Nephron (organoid): Measurements from ENCODE around the gene TNNC2.
A peak's percentile ranks its signal among the peaks of the same experiment; 100 is the strongest.

Experiments
- H3K27ac Mint-ChIP-seq, 3 experiments: 2 replicates each; pipeline ENCODE4 v1.8.0; 2020; ENCODE audit warnings: mixed read lengths in 3 of 3, mild to moderate bottlenecking in 2 of 3, moderate library complexity in 1 of 3
- H3K27me3 Mint-ChIP-seq: 2 replicates; pipeline ENCODE4 v1.8.0; 2021; ENCODE audit warnings: low read depth, mild to moderate bottlenecking, moderate library complexity, mixed read lengths
- H3K36me3 Mint-ChIP-seq: 2 replicates; pipeline ENCODE4 v1.8.0; 2020; ENCODE audit warnings: low read depth, mixed read lengths
- H3K4me1 Mint-ChIP-seq: 2 replicates; pipeline ENCODE4 v1.8.0; 2020; ENCODE audit warnings: mixed read lengths
- H3K4me3 Mint-ChIP-seq, 3 experiments: 2 replicates each; pipeline ENCODE4 v1.8.0; 2020; ENCODE audit warnings: mild to moderate bottlenecking in 3 of 3, mixed read lengths in 3 of 3, moderate library complexity in 2 of 3
- H3K9me3 Mint-ChIP-seq: 2 replicates; pipeline ENCODE4 v1.8.0; 2020; ENCODE audit warnings: mixed read lengths
- TF ChIP-seq, protein P1 (sequence below), 3 experiments: fragments of 200-600 bp; sonication (generic); IDR thresholded peaks; one replicate each; pipeline ENCODE4 v1.5.0; 2021; ENCODE audit warnings: antibody characterized with exemption in 3 of 3; ENCODE audit not compliant: unreplicated experiment in 3 of 3

The TNNC2 gene

DNA sequence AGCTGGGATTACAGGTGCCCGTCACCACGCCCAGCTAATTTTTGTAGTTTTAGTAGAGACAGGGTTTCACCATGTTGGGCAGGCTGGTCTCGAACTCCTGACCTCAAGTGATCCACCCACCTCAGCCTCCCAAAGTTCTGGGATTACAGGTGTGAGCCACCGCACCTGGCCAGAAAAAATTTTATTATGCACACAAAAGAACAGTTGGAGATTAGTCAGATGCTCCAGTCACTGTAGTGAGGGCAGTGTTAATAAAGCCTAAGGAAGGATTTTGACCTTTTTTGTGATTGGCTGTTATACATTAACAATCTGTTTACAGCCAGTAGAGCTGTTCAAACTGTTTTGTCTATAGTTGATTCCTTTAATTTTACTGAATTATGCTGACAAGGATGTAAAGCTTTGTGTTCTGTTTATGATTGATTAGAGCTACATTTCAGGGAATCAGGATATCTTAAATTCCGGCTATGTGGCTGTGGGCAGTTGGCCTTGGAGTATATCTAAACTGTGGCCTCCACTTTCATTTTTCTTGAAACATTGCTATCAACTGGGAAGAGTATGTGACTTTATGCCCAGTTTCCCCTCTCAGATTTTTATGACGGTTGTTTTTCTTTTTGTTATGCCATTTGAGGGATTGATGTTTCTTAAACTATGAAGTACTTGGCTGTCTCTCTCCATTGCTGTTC is 40.2 kb upstream of the TNNC2 start:
- Mint-ChIP-seq H3K4me3 (no peak overlapping the region), H3K36me3 (no peaks in the 10 kb centered on the region), H3K4me1 (no peaks in the 10 kb centered on the region), H3K27ac (no peak overlapping the region), H3K9me3 (no peaks in the 10 kb centered on the region), H3K27me3 (no peaks in the 10 kb centered on the region)
- TF ChIP-seq, protein P1, sequence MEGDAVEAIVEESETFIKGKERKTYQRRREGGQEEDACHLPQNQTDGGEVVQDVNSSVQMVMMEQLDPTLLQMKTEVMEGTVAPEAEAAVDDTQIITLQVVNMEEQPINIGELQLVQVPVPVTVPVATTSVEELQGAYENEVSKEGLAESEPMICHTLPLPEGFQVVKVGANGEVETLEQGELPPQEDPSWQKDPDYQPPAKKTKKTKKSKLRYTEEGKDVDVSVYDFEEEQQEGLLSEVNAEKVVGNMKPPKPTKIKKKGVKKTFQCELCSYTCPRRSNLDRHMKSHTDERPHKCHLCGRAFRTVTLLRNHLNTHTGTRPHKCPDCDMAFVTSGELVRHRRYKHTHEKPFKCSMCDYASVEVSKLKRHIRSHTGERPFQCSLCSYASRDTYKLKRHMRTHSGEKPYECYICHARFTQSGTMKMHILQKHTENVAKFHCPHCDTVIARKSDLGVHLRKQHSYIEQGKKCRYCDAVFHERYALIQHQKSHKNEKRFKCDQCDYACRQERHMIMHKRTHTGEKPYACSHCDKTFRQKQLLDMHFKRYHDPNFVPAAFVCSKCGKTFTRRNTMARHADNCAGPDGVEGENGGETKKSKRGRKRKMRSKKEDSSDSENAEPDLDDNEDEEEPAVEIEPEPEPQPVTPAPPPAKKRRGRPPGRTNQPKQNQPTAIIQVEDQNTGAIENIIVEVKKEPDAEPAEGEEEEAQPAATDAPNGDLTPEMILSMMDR (IDR thresholded peaks at IDR 0.05; ENCODE audit: unreplicated experiment in 3 of 3), result no peak

DNA sequence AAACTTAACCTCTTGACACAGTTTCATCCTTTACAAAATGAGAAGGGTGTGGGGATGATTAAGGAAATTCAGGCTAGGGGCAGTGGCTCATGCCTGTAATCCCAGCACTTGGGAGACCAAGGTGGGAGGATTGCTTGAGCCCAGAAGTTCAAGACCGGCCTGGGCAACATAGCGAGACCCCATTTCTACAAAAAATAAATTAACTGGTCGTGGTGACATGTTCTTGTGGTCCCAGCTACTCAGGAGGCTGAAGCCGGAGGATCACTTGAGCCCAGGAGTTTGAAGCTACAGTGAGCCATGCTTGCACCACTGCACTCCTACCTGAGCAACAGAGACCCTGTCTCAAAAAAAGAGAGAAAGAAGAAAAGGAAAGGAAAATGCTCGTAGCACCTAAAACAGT is 39.3 kb upstream of the TNNC2 start:
- H3K4me3 Mint-ChIP-seq, result no peak overlapping the region
- H3K36me3 Mint-ChIP-seq, result no peaks in the 10 kb centered on the region
- H3K9me3 Mint-ChIP-seq, result no peaks in the 10 kb centered on the region
- TF ChIP-seq, protein P1 (IDR thresholded peaks at IDR 0.05; ENCODE audit: unreplicated experiment in 3 of 3), result no peak
- no peak overlapping the region for H3K27ac Mint-ChIP-seq
- no peaks in the 10 kb centered on the region for H3K4me1 Mint-ChIP-seq
- no peaks in the 10 kb centered on the region for H3K27me3 Mint-ChIP-seq

DNA sequence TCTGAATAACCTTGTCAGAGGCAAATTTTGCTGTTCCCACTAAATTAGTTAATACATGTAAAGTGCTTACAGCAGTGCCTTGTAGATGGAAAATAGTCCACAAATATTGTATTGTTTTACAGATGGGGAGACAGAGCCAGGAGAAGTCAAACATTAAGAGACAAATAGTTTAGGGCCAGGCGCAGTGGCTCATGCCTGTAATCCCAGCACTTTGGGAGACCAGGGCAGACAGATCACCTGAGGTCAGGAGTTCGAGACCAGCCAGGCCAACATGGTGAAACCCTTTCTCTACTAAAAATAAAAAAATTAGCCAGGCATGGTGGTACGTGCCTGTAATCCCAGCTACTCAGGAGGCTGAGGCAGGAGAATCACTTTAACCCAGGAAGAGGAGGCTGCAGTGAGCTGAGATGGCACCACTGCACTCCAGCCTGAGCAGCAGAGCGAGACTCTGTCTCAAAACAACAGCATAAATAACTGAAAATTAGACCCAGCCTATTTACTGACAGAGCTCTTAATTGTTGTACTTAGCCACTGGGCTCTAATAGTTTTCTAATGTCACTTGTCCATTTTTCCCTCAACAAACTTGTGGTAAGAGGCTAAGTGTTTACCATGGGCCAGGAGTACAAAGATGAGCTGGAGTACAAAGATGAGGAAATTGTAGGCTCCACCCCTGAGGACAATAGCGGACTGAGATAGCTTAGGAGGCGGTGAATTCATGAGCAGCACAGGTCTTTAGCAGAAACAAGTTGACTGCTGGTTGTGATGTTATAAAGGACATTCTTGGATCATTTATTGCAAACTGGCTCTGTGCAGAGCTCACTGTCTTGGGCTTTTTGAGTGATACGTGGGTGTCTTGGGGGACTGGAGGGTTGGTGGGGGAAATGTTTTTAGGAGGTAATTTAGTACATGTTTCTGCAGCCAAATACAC is 36.7 kb upstream of the TNNC2 start:
- Mint-ChIP-seq H3K4me1 (peaks cover 14% of the 10 kb centered on the region), H3K36me3 (no peaks in the 10 kb centered on the region), H3K4me3 (no peak overlapping the region), H3K27me3 (no peaks in the 10 kb centered on the region), H3K9me3 (no peaks in the 10 kb centered on the region), H3K27ac (no peak overlapping the region)
- TF ChIP-seq, protein P1 (IDR thresholded peaks at IDR 0.05; ENCODE audit: unreplicated experiment in 3 of 3), result no peak

DNA sequence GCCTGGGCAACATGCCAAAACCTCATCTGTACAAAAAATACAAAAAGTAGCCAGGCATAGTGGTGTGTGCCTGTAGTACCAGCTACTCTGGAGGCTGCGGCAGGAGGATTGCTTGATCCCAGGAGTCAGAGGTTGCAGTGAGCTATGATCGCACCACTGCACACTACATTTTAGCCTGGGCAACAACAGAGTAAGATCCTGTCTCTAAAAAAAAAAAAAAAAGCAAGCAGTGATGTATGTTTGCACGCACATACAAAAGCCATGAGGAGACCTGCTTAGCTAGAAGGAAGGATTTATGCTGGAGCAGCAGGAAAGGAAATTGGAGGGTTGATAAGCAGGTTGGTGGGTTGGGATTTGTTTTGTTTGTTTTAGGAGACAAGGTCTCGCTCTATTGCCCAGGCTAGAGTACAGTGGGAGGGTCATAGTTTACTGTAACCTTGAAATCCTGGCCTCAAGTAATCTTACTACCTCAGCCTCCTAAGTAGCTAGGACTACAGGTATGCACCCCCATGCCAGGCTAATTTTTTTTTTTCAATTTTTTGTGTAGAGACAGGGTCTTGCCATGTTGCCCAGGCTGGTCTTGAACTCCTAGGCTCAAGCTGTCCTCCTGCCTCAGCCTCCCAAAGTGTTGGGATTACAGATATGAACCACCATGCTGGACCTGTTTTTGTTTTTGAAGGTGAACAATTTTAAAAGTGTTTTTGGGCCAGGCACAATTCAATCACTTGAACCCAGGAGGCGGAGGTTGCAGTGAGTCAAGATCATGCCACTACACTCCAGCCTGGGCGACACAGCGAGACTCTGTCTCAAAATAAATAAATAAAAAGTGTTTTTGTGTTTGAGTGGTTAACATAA is 34.3 kb upstream of the TNNC2 start:
- no peak overlapping the region for H3K4me3 Mint-ChIP-seq

DNA sequence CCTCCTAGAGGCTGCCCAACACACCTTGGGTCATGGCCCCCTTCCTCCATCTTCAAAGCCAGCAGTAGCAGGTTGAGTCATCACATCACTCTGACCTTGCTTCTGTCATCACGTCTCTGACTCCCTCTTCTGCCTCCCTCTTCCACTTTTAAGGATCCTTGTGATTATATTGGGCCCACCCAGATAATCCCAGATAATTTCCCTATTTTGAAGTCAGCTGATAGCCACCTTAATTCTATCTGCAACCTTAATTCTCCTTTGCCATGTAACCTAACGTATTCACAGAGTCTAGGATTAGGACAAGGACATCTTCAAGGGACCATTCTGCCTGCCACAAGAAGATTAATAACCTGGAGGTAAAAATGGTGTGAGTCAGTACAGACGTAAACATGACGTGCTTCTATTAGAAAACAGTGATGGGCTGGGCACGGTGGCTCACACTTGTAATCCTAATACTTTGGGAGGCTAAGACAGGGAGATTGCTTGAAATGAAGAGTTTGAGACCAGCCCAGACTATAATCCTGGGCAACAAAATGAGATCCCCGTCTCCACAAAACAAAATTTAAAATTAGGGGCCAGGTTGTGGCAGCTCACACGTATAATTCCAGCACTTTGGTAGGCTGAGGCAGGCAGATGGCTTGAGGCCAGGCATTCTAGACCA is 33.6 kb upstream of the TNNC2 start:
- no peaks in the 10 kb centered on the region for H3K27me3 Mint-ChIP-seq
- TF ChIP-seq, protein P1 (IDR thresholded peaks at IDR 0.05; ENCODE audit: unreplicated experiment in 3 of 3), result no peak
- peak overlapping the region in 1 of 3 experiments; percentile 17 for H3K27ac Mint-ChIP-seq
- H3K4me1 Mint-ChIP-seq, result peaks cover 35% of the 10 kb centered on the region
- H3K4me3 Mint-ChIP-seq, result peak overlapping the region; percentile 38 to 73 (median 50)
- no peaks in the 10 kb centered on the region for H3K9me3 Mint-ChIP-seq
- no peaks in the 10 kb centered on the region for H3K36me3 Mint-ChIP-seq

More for the DNA sequence above, 34.3 kb upstream of the TNNC2 start:
- no peaks in the 10 kb centered on the region for H3K36me3 Mint-ChIP-seq
- no peaks in the 10 kb centered on the region for H3K9me3 Mint-ChIP-seq
- H3K27me3 Mint-ChIP-seq, result no peaks in the 10 kb centered on the region
- peaks cover 34% of the 10 kb centered on the region for H3K4me1 Mint-ChIP-seq
- TF ChIP-seq, protein P1 (IDR thresholded peaks at IDR 0.05; ENCODE audit: unreplicated experiment in 3 of 3), result no peak
- no peak overlapping the region for H3K27ac Mint-ChIP-seq
